Heart left ventricle (tissue), 13 donors: Measurements from ENCODE around the gene ZBTB45.

ENCODE experiments used
- CTCF ChIP-seq, 12 donors: fragments of 200-600 bp; sonication (generic) in 4 of 12; IDR thresholded peaks; one replicate each; pipeline versions ENCODE4 v1.5.0 to v1.8.0; 2018 to 2022; ENCODE audit warnings: antibody characterized with exemption in 12 of 12, mild to moderate bottlenecking in 5 of 12
- POLR2A ChIP-seq, 2 donors: fragments of 450-650 bp; IDR thresholded peaks; one replicate each; pipeline ENCODE4 v1.6.1; 2017; ENCODE audit warnings: antibody characterized with exemption in 2 of 2, mild to moderate bottlenecking in 2 of 2, moderate library complexity in 2 of 2
- donor health status: ischemic (EF 13 %, LVEDD 7.1; RV severe dilation, severe dysfunction).
- donor health status: DM: no; HTN: yes; CAD: no.
- donor health status: DM: no; HTN: no; CAD: no.
- donor health status: ischemic (EF 25% LVEDD 6.9; RV normal size, moderate dysfunction).
- donor health status: ischemic (EF 25% LVEDD 5.7; RV mildly dilated, moderate dysfunction).
- donor health status: ischemic (EF 35%, LVEDD 5.7; RV mildly dilated, moderate dysfunction).
- donor health status: nonischemic (EF 11% LVEDD 7.7; RV severe dilation, severe dysfunction).
- donor health status: DM: yes; HTN: yes; CAD: no.
- donor health status: PGD.
- donor health status: ischemic (EF 29% LVEDD 5.4; RV normal size, mild dysfunction).
- donor health status: nonischemic (EF 23%, LVEDD 6.1; RV moderate dilation, normal function).

- TF ChIP-seq POLR2A (IDR thresholded peaks at IDR 0.05) (no peak), CTCF (IDR thresholded peaks at IDR 0.05) (no peak)
Measured at GRCh38 chr19:58549664-58550361, 30.2 kb upstream of the ZBTB45 start.
